ENCODE data around the gene ASAH2B.
A peak's percentile ranks its signal among the peaks of the same experiment; 100 is the strongest.
"Not testable (repeated sequence)": the region's sequence is repeated elsewhere in the genome, so short reads cannot be mapped to it uniquely, and the experiment has no call there.

ASAH2B gene

DNA sequence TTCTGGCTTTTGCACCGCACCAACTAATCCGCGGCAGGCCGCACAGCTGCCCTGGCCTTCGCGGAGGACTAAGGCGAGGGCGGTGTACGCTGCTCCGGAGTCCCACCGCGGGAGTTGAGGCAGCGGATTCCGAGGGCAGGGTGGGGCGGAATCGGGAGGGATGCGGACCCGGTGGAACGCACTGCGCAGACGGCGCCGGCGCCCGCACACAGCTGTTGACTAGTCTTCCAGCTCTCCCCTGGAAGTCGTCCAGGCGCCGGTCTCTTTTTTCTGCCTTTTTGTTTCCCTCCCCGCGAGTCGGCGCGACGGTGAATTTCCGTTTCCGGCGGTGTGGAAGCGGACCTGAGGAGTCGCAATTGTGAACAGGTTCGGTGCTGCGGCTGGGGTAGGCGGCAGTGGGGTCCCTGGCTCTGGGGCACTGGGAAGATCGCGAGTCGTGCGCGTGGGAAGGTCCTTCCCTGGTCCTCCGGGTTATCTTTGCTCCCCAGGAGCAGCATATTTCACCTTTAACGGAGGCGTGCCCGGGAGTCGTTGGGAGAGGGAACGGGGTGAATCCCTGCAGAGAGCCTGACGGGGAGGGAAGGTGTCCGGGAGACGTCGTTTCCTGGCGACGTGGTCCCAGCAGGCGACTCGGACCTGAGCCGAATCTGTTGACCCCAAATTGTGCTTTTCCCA lies at the start of gene ASAH2B:
Gene ASAH2B, plus strand, starts transcription at position 319 of the 675 bp plus-strand sequence. CDS start 5,195 bp downstream, outside the sequence.
- DNase-seq, result peak; percentile 93

DNA sequence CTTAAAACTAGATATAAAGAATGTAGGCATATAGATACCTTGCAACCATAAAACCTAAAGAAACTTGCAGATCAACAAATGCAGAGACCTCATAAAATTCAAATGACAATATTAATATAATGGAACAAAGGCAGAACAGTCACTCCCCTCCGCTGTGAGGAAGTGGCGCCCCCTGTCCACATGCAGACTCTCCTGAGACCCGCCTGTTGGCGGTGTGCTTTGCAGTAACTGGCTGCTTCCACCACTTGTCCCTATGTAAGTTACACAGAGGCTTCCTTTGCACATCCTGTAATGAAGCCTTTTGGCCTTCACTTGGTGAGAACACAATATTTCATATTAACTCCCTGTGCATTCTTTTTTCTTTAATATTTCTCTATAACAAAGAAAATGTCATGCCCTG lies 41.9 kb upstream of the ASAH2B start:
- DNase-seq, result not testable (repeated sequence)

DNA sequence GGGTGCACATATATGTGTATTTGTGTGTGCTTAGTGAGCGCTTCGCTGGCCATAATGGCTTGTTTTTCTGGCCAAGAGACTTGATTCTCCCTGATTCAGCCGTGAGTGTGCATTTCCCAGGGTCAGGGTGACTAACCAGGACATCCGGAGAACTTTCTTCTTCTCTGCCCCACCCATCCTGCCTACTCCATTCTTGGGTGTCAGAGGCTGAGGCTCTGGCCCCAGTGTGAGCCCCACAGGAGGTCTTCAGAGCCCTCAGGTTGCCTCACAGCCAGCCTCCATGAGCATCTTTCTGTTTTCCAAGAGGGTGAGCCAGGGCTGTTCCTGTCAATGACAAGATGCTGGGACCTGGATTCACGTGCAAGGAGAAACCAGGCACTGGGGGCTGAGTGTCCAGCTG lies 37.8 kb upstream of the ASAH2B start:
- not testable (repeated sequence) for DNase-seq

DNA sequence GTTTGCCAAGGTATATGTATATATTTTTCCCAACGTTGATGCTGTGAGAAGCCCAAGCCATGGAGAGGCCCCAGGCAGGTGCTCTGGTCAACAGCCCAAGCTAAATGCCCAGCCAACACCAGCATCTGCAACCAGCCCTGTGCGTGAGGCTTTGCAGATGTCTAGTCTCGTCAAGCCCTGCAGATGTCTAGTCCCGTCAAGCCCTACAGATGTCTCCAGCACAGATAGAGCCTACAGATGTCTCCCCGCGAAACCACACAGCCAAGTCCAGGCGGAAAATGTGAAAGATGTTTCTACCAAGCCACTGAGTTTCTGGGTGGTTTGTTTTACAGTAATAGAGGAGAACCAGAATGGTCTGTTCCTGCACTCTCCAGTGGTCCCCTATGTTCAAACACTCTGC lies 36.7 kb upstream of the ASAH2B start:
- DNase-seq, result not testable (repeated sequence)

DNA sequence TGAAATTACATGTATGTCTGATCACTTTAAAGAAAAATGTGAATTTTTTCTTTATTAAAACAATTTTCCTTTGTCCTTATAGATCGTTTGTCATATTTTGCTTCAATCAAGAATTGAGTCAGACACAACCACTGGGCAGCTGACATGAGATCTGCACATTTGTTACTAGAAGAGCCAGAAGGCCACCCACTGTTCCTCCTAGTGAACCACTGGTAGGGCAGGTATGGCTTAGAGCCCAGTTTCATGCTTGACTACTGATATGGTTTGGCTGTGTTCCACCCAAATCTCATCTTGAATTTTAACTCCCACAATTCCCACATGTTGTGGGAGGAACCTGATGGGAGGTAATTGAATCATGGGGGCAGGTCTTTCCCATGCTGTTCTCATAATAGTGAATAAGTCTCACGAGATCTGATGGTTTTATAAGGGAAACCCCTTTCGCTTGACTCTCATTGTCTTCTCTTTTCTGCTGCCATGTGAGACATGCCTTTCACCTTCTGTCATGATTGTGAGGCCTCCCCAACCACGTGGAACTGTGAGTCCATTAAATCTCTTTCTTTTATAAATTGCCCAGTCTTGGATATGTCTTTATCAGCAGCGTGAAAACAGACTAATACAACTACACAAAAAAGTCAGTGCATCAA lies 35.2 kb upstream of the ASAH2B start:
- not testable (repeated sequence) for DNase-seq

DNA sequence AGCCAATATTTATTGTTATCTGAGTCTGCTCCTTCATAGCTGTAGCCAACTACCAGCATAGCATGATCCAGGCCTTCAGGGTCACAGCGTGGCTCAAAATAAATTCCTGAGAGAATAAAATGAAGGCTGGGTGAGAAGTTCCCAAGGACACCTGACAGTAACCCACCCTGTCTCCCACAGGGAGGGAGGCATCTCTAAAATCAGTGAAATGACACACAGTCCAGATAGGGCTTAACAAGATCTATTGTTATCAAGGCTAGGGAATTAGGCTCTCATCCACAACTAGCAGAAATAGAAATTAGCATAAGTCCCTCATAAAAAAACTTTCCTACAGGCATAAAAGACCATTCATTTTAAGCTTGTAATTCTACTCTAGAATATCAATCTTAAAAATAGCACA lies 33.7 kb upstream of the ASAH2B start:
- not testable (repeated sequence) for DNase-seq

DNA sequence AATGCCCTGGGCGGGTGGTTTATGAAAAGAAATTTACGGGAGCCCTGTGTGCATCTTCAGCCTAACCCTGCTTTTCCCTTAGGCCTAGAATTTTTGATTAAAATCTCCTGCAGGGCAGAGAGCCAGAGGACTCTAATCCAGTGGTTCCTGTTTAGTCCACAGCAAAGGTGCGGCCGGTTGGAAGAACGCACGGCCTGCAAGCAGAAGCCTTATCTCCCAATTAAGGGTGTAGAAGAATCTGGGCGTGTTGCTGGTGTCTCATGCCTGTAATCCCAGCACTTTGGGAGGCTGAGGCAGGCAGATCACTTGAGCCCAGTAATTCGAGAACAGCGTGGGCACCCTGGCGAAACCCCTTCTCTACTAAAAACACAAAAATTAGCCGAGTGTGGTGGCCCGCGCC lies 29.5 kb upstream of the ASAH2B start:
- DNase-seq, result not testable (repeated sequence)

DNA sequence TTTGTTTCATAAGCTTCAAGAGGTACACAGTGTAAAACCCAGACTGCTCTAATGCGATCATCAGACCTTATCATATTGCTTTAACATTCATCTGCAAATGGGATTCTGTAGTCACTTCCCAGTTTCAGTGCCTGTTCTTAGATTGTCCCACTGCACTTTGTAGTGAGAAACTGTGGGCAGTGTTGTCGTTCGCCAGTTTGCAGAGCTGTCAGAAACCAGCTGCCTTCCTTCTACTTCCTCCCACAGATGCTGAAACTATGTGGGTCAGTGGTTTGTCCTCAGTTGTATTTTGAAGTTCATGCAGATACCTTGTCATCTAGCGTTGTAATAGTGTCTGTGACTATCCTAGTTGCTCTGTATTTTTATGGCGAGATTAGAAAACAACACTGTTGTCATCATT lies 15.9 kb upstream of the ASAH2B start:
- DNase-seq, result not testable (repeated sequence)

DNA sequence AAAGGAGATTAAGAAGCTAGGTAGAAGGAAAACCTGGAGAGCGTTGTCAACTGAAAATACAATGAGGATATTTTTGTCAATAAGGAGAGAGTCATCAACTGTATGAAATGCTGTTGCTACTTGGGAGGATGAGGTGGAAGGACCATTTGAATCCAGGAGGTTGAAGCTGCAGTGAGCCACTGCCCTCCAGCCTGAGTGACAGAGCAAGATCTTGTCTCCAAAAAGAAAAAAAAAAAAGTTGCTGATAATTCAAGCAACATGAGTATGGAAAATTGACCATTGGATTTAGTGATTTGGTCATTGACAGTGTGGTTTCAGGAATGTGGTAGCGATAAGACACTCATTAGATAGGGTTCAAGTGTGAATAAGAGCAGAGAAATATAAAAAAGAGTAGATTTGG lies 11.6 kb upstream of the ASAH2B start:
- not testable (repeated sequence) for DNase-seq

DNA sequence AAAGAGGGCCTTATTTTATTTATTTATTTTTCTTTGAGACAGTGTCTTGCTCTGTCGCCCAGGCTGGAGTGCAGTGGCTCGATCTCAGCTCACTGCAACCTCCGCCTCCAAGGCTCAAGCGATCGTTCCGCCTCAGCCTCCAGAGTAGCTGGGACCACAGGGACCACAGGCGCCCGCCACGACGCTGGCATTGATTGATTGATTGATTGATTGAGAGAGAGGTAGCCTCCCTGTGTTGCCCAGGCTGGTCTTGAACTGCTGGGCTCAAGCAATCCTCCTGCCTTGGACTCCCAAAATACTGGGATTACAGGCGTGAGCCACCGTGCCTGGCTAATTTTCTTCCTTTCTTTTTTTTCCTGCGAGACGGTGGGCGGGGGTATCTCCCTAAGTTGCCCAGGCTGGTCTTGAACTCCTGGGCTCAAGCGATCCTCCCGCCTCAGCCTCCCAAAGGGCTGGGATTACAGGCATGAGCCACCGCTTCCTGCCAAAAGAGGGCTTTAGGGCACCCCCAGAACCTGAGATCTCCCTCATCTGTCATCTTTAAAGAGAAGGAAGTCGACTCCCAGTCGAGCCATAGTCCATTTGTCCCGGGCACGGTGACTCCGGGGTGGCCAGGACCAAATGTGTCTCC lies 634 bp upstream of the ASAH2B start:
- not testable (repeated sequence) for DNase-seq

DNA sequence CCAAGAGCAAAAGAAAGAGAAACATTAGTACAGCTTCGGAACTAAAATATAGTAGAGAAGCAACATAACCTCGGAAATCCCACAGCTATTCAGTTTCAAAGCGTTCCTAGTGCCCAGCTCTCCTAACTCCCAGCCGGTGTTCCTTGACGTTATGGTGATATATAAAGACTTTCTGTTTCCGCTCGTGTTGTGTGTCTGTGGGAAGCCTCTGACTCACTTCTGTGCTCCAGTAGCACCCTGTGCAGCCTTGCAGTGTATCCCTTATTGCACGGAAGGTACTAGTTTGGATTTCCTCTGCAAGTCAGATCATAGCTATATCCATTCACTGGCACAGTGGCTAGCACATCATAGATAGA lies 535 bp downstream of the ASAH2B start:
- peak; percentile 63 for DNase-seq

DNA sequence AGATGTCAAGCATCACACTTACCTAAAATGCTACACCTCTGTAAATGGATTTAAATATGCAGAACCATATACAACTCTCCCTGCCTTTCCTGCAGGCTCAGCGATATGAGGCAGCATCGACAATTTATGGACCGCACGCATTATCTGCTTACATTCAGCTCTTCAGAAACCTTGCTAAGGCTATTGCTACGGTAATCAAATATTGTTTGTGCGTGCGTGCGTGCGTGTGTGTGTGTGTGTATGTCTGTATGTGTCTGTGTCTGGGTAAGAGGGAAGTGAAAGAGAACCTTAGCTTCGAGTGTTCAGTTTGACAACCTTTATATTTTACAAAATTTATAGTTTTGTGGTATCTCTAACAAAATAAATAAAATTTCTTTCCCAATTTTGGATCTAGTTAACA lies 3.1 kb downstream of the ASAH2B start:
- DNase-seq, result not testable (repeated sequence)

DNA sequence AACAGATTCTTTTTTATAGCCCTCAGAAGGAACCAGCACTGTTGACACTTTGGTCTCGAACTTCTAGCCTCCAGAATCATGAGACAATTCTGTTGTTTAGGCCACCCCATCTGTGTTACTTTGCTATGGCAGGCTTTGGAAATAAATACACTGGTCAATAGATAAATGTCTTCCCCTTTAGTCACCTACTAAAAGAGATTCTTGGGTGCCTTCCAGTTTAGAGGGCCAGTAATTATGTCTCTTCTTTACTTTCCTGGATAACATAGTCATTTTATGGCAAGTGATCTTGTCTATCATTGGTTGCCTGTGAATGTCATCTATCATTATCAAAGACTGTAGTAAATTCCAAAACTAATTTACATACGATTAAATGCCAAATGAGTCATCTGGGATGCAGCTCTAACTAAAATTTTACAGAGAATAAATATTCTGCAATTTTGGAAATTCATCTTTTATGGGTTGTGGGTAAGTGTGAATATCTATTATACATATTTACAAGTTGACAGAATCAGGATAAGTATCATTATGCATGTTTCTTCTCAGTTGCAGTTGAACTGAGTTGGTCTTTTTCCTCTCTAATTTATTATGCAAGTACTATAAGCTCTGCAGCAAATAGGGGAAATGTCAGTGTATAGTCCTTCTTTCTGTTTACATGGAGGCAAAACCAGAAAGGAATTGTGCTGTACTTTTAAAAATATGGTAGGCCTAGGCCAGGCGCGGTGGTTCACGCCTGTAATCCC lies 27.2 kb downstream of the ASAH2B start:
- not testable (repeated sequence) for DNase-seq

DNA sequence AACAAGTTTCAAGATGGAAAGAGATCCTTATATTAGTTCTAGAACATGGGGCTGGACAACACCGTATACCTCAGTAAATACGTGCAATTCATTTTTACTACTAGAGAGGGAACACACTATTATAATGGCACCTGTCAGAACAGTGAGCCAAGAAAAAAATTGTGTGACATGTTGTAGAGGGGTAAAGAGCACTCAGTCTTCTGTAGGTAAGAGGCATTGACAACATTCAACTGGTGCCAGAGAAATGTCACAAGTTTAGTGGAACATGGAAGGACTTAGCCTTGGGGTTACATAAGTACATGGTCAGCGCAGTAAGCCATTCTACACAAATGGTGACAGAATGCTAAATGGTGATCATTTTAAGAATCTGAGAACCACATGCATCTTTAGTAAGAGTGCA lies 32.3 kb downstream of the ASAH2B start:
- not testable (repeated sequence) for DNase-seq

DNA sequence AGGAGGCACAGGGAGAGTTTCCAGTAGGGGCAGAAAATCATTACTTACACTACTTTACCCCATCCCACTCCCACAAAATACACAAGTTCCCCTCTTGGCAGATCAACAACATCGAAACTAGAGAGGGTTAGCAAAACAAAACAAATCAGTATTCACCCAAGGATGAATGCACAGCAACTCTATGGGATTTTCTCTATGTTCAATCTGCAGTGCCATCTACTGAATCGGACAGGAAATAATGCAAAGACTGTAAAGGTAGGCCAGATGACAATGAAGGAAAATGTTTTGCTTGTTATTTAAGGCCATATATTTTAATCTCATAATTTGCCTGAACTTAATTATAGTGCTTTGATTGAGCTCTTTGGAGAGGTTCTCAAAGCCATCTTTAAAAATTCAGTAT lies 35.1 kb downstream of the ASAH2B start:
- DNase-seq, result not testable (repeated sequence)

DNA sequence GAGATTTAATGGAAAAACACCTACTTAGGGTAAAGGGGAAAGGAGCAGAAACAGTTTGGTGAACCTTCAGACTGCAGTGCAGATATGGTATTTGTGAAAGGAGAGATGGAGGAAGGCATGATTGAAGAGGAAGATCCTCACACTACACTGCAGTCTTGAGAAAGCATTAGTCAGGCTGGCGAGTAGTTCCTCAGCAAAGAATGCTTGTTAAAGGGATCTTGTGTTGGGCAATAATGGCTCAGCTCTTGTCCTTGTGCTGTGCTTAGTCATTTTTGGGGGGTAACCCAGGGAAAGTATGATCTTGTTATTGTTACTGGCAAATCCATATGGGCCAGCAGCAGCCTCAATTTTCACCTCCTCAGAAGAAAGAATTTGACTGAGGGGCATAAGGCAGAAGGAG lies 40.3 kb downstream of the ASAH2B start:
- DNase-seq, result not testable (repeated sequence)

DNA sequence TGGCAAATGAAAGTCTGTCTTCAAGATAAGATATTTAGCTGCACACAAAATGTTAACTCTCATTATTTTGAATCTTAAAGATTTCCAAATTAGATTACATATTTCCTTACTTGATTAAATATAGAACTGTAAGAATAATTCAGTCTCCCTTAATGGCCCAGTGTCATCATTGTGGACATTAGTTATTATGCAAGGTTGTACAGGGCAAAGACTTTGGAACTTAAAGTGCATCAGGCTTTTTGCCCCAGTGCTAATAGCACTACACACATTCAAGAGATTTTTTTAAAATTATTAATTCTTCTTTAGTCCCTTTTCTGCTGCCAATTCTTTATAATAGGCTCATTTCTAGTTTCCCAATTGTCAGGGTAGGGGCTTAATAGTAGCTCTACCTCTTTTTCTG lies 42.3 kb downstream of the ASAH2B start:
- not testable (repeated sequence) for DNase-seq

DNA sequence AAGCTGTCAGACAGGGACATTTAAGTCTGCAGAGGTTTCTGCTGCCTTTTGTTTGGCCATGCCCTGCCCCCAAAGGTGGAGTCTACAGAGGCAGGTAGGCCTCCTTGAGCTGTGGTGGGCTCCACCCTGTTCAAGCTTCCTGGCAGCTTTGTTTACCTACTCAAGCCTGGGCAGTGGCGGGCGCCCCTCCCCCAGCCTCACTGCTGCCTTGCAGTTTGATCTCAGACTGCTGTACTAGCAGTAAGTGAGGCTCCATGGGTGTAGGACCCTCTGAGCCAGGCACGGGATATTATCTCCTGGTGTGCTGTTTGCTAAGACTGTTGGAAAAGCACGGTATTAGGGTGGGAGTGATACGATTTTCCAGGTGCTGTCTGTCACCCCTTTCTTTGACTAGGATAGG lies 48.2 kb downstream of the ASAH2B start:
- DNase-seq, result not testable (repeated sequence)

DNA sequence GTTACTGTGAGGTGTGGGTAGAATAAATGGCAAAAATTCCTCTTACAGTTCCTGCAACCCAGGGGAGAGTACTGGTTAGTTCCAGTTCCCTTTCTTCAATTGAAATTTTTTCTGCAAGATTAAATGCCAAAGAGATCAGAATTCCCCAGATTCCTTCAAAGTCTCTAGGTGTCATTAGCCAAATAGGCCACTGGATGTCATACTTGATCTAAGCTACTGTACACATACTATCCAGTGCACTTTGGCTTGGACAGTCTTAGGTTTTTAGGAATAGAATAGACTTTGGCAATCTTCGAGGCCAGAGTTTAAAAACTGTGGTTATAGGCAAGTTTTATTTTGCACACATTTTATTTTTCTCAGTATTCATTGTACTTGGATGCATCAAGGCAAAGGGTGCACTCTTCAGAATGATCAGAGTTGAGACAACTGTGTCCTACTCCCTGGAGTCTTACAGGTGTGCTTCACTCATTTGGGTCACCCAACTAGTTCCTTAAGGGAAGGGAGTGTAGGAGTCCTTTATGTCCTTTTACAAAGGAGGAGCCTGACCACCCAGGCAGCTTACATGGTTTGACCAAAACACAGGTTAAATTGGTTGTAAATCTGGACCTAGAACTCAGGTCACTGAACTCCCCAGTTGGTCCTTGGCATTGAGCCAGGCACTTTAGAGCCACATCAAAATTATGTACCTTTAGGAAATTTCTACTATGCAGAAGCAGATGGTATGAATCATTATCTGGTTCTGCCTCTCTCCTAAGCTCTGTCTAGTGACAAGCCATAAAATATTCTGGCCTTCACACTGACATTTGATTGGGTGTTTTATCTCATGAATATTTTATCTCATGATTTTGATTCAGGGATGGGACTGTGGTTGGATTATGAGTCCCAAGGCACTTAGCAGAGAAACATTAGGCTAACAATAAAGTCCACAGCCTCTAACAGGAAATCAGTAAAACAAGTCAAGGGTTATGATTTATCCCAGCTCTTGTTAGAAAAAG lies 49.5 kb downstream of the ASAH2B start:
- DNase-seq, result no peak

DNA sequence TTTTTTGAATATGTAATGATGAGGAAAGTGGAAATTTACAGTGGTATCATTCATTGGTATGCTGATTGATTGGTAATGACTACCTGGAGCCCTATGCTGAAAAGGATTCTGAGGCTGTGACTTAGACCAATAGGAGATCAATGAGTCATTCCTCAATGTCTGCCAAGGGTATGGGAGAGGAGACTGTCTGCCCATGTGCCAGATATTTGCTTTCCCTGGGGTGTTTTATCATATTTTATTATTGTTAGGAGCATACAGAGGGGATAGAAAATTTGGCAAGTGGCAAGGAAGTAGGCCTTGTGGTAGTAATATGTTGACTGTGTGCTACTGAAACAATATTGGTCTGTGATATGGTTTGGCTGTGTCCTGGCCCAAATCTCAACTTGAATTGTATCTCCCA lies 54.8 kb downstream of the ASAH2B start:
- no peak for DNase-seq

DNA sequence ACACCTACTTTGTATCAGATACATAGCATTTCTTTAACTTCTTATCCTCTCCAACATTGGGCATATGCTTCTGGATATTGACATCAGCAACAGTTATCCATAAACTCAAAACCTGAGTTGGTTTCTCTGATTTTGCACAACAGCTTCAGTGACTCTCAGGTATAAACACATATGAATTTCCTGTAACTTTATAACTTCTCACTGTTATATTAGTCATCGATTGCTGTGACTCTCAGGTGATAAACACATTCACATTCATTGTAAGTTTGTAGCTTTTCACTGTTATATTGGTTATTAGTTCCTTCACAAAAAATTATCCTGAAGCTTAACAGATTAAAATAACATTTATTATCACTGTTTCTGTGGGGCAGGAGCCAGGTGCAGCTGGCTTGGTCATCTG lies 57.0 kb downstream of the ASAH2B start:
- DNase-seq, result no peak

DNA sequence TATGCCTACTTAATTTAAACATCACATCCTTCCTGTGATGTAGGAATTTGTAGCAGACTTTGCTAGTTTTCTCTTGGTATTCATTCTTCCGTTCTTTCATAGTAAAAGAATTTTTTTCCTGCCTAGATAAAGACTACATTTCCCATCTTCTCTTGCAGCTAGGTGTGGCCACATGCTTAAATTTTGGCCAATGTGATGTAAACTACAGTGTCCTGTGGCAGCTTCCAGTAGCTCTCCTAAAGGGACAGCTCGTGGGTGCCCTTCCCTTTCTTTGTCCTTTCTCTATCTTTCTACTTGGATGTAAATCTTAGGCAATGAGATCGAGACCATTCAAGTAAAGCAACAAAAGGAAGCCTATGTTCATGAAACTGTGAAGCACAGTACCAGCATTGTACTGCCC lies 58.6 kb downstream of the ASAH2B start:
- no peak for DNase-seq
